ENCODE measurements around the gene TNFRSF12A. TPM values are rescaled to one million over a fixed set of nuclear protein-coding genes. Genes with fewer than 3 reads are reported as not detected.
A peak's percentile ranks its signal among the peaks of the same experiment; 100 is the strongest.

The TNFRSF12A gene
- total RNA-seq, 4 donors from 2014 or later, result 4.1 to 56.4 (median 39.8) TPM

DNA sequence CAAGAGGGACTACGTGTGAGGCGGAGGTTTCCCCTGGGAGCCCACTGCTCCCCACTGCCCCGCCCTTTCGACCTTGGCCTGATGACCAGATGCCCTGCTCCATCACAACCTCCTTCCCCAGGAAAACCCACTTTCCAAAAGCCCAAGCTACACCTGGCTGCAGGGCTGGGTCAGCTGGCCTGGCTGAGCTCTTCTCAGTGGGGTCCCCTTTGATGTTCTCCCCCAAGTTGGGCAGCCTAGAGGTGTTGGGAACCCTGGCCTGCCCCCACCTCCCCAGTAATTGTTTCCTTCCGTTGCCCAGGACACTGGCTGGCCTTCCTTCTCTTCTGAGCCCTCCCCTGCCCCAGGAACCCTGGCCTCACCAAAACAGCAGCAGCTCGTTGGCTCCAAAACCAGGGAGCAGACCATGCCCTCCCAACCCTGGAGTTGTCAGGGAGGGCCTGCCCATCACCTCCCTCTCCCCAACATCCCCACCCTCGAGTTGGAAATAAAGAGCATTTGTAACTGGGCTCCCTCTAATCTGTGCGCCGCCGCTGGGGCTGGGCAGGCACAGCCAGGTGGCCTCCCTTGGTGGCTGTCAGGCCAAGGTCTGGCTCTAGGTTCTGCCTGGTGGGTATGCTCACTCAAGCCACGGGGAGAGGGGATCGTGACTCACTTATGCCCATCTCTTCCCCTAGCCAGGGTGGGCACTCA is 6.0 kb upstream of the TNFRSF12A start:
- Histone ChIP-seq H3K36me3 (no peaks in the 10 kb centered on the region), H3K27ac (no peak overlapping the region), H3K4me1 (peaks cover 0 to 6% (median 0%) of the 10 kb centered on the region in 4 donors), H3K9me3 (no peaks in the 10 kb centered on the region), H3K4me3 (no peak overlapping the region), H3K27me3 (no peaks in the 10 kb centered on the region)
- no peak for DNase-seq
- TF ChIP-seq, protein P1, sequence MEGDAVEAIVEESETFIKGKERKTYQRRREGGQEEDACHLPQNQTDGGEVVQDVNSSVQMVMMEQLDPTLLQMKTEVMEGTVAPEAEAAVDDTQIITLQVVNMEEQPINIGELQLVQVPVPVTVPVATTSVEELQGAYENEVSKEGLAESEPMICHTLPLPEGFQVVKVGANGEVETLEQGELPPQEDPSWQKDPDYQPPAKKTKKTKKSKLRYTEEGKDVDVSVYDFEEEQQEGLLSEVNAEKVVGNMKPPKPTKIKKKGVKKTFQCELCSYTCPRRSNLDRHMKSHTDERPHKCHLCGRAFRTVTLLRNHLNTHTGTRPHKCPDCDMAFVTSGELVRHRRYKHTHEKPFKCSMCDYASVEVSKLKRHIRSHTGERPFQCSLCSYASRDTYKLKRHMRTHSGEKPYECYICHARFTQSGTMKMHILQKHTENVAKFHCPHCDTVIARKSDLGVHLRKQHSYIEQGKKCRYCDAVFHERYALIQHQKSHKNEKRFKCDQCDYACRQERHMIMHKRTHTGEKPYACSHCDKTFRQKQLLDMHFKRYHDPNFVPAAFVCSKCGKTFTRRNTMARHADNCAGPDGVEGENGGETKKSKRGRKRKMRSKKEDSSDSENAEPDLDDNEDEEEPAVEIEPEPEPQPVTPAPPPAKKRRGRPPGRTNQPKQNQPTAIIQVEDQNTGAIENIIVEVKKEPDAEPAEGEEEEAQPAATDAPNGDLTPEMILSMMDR (IDR thresholded peaks at IDR 0.05), result no peak
- no peak for TF ChIP-seq POLR2A (IDR thresholded peaks at IDR 0.05)

DNA sequence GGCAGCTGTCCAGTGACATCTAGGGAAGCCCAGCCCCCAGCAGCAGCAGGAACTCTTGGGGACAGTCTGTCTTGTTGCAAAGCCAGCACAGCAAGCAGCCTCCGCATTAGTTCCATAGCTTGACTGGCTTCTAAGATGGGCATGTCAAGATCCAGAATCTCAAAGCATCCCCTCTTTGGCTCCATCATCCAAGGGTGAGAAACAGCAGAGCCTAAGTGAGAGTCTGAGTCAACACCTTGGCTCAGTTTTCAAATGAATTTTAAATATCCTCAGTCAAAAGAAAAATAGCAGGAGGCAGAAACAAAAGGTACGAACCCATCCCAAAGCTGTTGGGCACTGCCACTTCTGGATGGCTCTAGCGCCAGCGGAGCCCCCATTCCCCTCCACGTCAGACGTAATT is 5.2 kb upstream of the TNFRSF12A start:
- no peak overlapping the region for H3K4me3 ChIP-seq
- H3K4me1 ChIP-seq, result peaks cover 0 to 12% (median 6%) of the 10 kb centered on the region in 4 donors
- no peak overlapping the region for H3K27ac ChIP-seq
- no peak for DNase-seq
- no peaks in the 10 kb centered on the region for H3K27me3 ChIP-seq
- no peaks in the 10 kb centered on the region for H3K9me3 ChIP-seq
- no peak for TF ChIP-seq POLR2A (IDR thresholded peaks at IDR 0.05)
- TF ChIP-seq, protein P1 (IDR thresholded peaks at IDR 0.05), result no peak
- H3K36me3 ChIP-seq, result no peaks in the 10 kb centered on the region

DNA sequence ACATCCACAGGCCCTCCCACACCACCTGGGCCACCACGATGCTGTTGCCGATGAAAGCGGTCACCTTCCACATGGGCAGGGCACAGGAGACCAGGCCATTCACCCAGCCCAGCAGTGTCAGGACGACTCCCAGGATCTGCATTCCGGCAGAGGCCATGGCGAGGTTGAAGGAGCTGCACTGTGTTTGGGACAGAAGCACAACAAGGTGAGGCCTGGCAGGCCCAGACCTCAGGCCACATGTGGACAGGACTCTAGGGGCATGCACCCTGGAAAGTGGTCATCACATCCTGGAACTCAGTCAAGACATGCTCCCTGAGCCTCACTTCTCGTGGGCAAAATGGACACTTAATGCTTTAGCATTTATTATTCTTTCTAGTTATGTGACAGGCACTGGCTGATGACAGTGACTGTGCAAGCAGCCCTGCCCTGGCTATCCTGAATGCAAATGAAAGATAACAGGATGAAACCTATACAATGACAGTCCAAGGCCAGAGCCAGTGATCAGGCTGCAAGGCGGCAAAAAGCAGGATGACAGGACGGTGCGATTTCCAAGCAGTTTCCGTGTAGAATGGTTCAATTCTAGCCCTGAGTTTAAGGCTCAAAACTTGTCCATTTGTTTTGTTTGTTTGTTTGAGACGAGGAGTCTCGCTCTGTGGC is 4.2 kb upstream of the TNFRSF12A start:
- no peaks in the 10 kb centered on the region for H3K36me3 ChIP-seq
- H3K4me1 ChIP-seq, result peaks cover 0 to 15% (median 7%) of the 10 kb centered on the region in 4 donors
- no peaks in the 10 kb centered on the region for H3K9me3 ChIP-seq
- DNase-seq, result no peak
- H3K4me3 ChIP-seq, result no peak overlapping the region
- TF ChIP-seq, protein P1 (IDR thresholded peaks at IDR 0.05), result no peak
- TF ChIP-seq POLR2A (IDR thresholded peaks at IDR 0.05), result no peak
- no peaks in the 10 kb centered on the region for H3K27me3 ChIP-seq
- H3K27ac ChIP-seq, result no peak overlapping the region

DNA sequence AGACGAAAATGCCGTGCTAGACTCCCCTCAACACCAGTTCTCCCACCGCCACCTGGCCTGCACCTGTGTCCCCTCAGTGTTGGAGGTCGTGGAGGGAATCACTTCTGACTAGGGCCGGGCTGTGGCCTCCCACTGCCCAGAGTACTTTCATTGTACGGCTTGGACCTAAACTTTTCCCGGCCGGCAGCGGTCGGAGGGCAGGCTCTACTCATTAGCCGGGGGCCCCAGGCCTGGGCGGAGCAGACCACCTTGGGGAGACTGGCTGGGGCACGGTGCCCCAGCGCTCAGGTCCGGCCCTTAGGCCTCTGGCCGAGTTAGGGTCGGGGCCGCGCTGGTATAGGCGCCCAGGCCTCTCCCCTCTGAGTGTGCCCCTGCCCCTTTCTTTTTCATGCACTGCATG is 2.8 kb upstream of the TNFRSF12A start:
- Histone ChIP-seq H3K36me3 (no peaks in the 10 kb centered on the region), H3K4me1 (peaks cover 0 to 28% (median 17%) of the 10 kb centered on the region in 4 donors), H3K27me3 (no peaks in the 10 kb centered on the region), H3K27ac (no peak overlapping the region), H3K4me3 (no peak overlapping the region), H3K9me3 (no peaks in the 10 kb centered on the region)
- DNase-seq, result no peak
- TF ChIP-seq, protein P1 (IDR thresholded peaks at IDR 0.05), result no peak
- TF ChIP-seq POLR2A (IDR thresholded peaks at IDR 0.05), result no peak

DNA sequence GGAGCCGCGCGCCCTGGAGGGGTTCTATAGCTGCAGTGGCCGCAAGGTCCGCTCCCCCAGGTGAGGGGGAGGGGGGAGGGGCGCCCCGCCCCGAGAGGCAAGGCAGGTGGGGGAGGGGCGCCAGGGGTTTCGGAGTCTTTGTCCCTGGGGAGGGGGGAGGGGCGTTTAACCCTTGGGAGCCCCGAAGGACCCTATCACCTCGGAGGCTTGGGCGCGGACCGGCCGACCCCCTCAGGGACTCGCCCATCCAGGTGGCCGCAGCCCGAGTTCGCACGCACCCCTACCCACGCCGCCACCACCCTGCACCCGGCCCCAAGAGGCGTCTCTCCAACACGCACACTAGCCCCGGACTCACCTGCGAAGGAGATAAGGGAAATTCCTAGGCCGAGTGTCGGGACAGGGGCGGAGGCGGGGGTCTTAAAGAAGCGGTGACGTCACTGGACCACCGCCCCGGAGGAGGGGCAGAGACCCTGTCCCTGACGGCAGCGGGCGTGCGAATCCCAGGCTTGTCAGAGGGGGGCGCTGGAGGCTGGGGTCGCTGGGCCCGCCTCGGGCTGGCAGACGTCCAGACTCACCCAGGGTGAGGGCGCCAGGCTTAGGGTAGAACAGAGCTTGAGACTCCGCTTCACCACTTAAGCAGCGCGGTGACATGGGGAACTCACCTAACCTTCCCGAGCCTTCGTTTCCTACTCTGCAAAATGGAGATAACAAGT is 2.2 kb upstream of the TNFRSF12A start, which contains the start of gene CLDN6:
Gene CLDN6 (minus strand): TSS at position 390 of the 713 bp plus-strand sequence. CDS start 2,162 bp downstream, outside the sequence.
- TF ChIP-seq, protein P1 (IDR thresholded peaks at IDR 0.05), result peak in 2 of 6 experiments; percentile 13 to 15
- TF ChIP-seq POLR2A (IDR thresholded peaks at IDR 0.05), result no peak
- H3K4me1 ChIP-seq, result peaks cover 5 to 34% (median 23%) of the 10 kb centered on the region in 4 donors
- H3K9me3 ChIP-seq, result no peaks in the 10 kb centered on the region
- DNase-seq, result no peak
- no peaks in the 10 kb centered on the region for H3K36me3 ChIP-seq
- no peaks in the 10 kb centered on the region for H3K27me3 ChIP-seq
- H3K27ac ChIP-seq, result no peak within 1 kb of the TSS
- no peak within 1 kb of the TSS for H3K4me3 ChIP-seq

Data from Peyer's patch (tissue), 4 donors.